ENCODE results near the gene MATR3. TPM values are rescaled to one million over a fixed set of nuclear protein-coding genes. Genes with fewer than 3 reads are reported as not detected.
A peak's percentile ranks its signal among the peaks of the same experiment; 100 is the strongest.

MATR3 gene
- total RNA-seq, 1 experiment from 2014 or later = 194 TPM

GRCh38 chr5:139378101-139378825 lies 84.7 kb downstream of the MATR3 start:
- H3K27me3 Mint-ChIP-seq (ENCODE audit: insufficient read depth, unreplicated experiment) = no peaks in the 10 kb centered on the region
- peaks cover 28% of the 10 kb centered on the region for H3K36me3 Mint-ChIP-seq (ENCODE audit: insufficient read depth, unreplicated experiment)
- H3K9me3 Mint-ChIP-seq (ENCODE audit: unreplicated experiment) = no peaks in the 10 kb centered on the region
- no peaks in the 10 kb centered on the region for H3K27me3 ChIP-seq (replicated peaks; ENCODE audit: control insufficient read depth, insufficient read depth, low read length)
- TF ChIP-seq CTCF (IDR thresholded peaks at IDR 0.05; ENCODE audit: insufficient read depth in 1 of 2, low read depth in 1 of 2, low read length in 1 of 2, severe bottlenecking in 1 of 2, unreplicated experiment in 1 of 2) = no peak
- H3K4me1 Mint-ChIP-seq (ENCODE audit: low read depth, unreplicated experiment) = peaks cover 11% of the 10 kb centered on the region
- no peak overlapping the region for H3K27ac Mint-ChIP-seq (ENCODE audit: unreplicated experiment)
- peaks cover 12% of the 10 kb centered on the region for H3K4me1 ChIP-seq
- intact Hi-C loops (cut with micrococcal nuclease; ENCODE audit: unreplicated experiment) = no loop called here
- POLR2A ChIA-PET = no interaction called here
- H3K4me3 ChIP-seq (ENCODE audit: low read depth, low read length) = no peak overlapping the region
- no peak overlapping the region for H3K4me3 Mint-ChIP-seq (ENCODE audit: unreplicated experiment)
- no peaks in the 10 kb centered on the region; the same call in 1 of the 2 replicates for H3K36me3 ChIP-seq (ENCODE audit: control insufficient read depth, insufficient read depth, low read length)
- no TSS peak for BruUV-seq (replicated peaks)
- no peak for DNase-seq
- H3K9me3 ChIP-seq = no peaks in the 10 kb centered on the region; the same call in 1 of the 2 replicates
- CTCF ChIA-PET = no interaction called here

GRCh38 chr5:139378941-139379361 lies 85.4 kb downstream of the MATR3 start:
- POLR2A ChIA-PET = no interaction called here

More at GRCh38 chr5:139378941-139379361, 85.4 kb downstream of the MATR3 start:
- TF ChIP-seq CTCF (IDR thresholded peaks at IDR 0.05; ENCODE audit: insufficient read depth in 1 of 2, low read depth in 1 of 2, low read length in 1 of 2, severe bottlenecking in 1 of 2, unreplicated experiment in 1 of 2) = no peak
- no peaks in the 10 kb centered on the region for H3K27me3 ChIP-seq (replicated peaks; ENCODE audit: control insufficient read depth, insufficient read depth, low read length)
- Mint-ChIP-seq H3K27ac (ENCODE audit: unreplicated experiment) (peak overlapping the region; percentile 71), H3K9me3 (ENCODE audit: unreplicated experiment) (no peaks in the 10 kb centered on the region), H3K27me3 (ENCODE audit: insufficient read depth, unreplicated experiment) (no peaks in the 10 kb centered on the region), H3K4me3 (ENCODE audit: unreplicated experiment) (no peak overlapping the region), H3K36me3 (ENCODE audit: insufficient read depth, unreplicated experiment) (peaks cover 21% of the 10 kb centered on the region), H3K4me1 (ENCODE audit: low read depth, unreplicated experiment) (peaks cover 18% of the 10 kb centered on the region)
- DNase-seq = no peak
- intact Hi-C loops (cut with micrococcal nuclease; ENCODE audit: unreplicated experiment) = no loop called here
- CTCF ChIA-PET = no interaction called here
- no peak overlapping the region for H3K4me3 ChIP-seq (ENCODE audit: low read depth, low read length)
- peaks cover 19% of the 10 kb centered on the region for H3K4me1 ChIP-seq
- BruUV-seq (replicated peaks) = no TSS peak
- no peaks in the 10 kb centered on the region; the same call in 1 of the 2 replicates for H3K36me3 ChIP-seq (ENCODE audit: control insufficient read depth, insufficient read depth, low read length)
- no peaks in the 10 kb centered on the region; the same call in 1 of the 2 replicates for H3K9me3 ChIP-seq

All from Caco-2 (cell line).